Ishikawa (cell line): Measurements from ENCODE around the gene CLIC3.
A peak's percentile ranks its signal among the peaks of the same experiment; 100 is the strongest.

Source experiments
- CEBPB ChIP-seq: IDR thresholded peaks from 2 replicates; pipeline ENCODE4 v1.6.1; 2012
- CREB1 ChIP-seq: IDR thresholded peaks from 2 replicates; pipeline ENCODE4 v1.6.1; 2012; ENCODE audit warnings: low read depth
- EGR1 ChIP-seq: IDR thresholded peaks from 2 replicates; pipeline ENCODE4 v1.6.1; 2012
- EP300 ChIP-seq: IDR thresholded peaks from 2 replicates; pipeline ENCODE4 v1.6.1; 2012; ENCODE audit warnings: borderline replicate concordance
- FOXM1 ChIP-seq: IDR thresholded peaks from 2 replicates; pipeline ENCODE4 v1.6.1; 2012; ENCODE audit warnings: low read depth, borderline replicate concordance
- MAX ChIP-seq: IDR thresholded peaks from 2 replicates; pipeline ENCODE4 v1.6.1; 2012
- NFIC ChIP-seq: IDR thresholded peaks from 2 replicates; pipeline ENCODE4 v1.6.1; 2012
- RAD21 ChIP-seq: IDR thresholded peaks from 2 replicates; pipeline ENCODE4 v1.6.1; 2012; ENCODE audit warnings: low read depth
- REST ChIP-seq: IDR thresholded peaks from 2 replicates; pipeline ENCODE4 v1.6.1; 2012; ENCODE audit warnings: low read depth, mild to moderate bottlenecking
- TAF1 ChIP-seq: IDR thresholded peaks from 2 replicates; pipeline ENCODE4 v1.6.1; 2012; ENCODE audit warnings: low read depth, mild to moderate bottlenecking
- TCF12 ChIP-seq: IDR thresholded peaks from 2 replicates; pipeline ENCODE4 v1.6.1; 2012; ENCODE audit warnings: low read depth
- TEAD4 ChIP-seq: IDR thresholded peaks from 2 replicates; pipeline ENCODE4 v1.6.1; 2012
- YY1 ChIP-seq: IDR thresholded peaks from 2 replicates; pipeline ENCODE4 v1.6.1; 2012; ENCODE audit warnings: low read depth
- ZBTB7A ChIP-seq: IDR thresholded peaks from 2 replicates; pipeline ENCODE4 v1.6.1; 2012; ENCODE audit warnings: low read depth
- TF ChIP-seq, protein P1 (sequence below): IDR thresholded peaks from 2 replicates; pipeline ENCODE4 v1.6.1; 2012

Gene CLIC3

DNA sequence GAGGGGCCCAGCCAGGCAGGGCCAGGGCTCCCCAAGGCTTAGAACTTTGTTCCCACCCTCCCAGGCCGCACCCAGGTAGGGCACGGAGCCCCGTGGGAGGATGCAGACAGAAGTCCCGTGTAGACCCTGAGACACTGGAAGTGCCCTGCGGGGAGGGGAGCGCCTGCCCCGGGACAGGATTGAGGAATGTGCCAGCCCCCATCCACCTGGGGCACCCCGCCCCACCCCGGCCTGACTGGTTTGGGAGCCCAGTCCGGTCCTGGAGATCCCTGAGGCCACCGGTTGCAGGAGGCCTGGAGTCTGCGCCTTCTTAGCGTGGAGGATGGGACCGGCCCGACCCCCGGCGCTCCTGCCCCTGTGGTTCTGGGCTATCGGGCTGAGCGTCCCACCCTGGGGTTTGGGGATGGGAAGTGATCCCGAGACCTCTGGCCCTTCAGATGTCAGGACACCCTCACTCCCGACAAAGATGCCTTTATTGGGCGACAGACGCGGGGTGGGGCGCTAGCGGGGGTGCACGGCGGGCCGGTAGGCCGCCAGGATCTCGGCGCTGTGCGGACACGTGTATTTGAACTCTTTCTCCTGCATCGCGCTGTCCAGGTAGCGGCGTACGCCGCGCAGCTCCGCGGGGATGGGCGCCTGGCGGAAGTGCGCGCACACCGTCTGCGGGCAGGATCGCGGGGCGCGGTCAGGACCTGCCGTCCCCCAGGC, 2.0 kb downstream of the CLIC3 start:
- TF ChIP-seq EGR1: no peak
- TF ChIP-seq RAD21: no peak
- TF ChIP-seq CEBPB: no peak
- no peak for TF ChIP-seq YY1
- no peak for TF ChIP-seq TCF12
- TF ChIP-seq TAF1: no peak
- TF ChIP-seq, protein P1, sequence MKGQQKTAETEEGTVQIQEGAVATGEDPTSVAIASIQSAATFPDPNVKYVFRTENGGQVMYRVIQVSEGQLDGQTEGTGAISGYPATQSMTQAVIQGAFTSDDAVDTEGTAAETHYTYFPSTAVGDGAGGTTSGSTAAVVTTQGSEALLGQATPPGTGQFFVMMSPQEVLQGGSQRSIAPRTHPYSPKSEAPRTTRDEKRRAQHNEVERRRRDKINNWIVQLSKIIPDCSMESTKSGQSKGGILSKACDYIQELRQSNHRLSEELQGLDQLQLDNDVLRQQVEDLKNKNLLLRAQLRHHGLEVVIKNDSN: no peak
- TF ChIP-seq MAX: no peak
- no peak for TF ChIP-seq TEAD4
- TF ChIP-seq REST: no peak
- no peak for TF ChIP-seq ZBTB7A
- TF ChIP-seq CREB1: no peak
- TF ChIP-seq FOXM1: no peak
- TF ChIP-seq NFIC: no peak
- no peak for TF ChIP-seq EP300

DNA sequence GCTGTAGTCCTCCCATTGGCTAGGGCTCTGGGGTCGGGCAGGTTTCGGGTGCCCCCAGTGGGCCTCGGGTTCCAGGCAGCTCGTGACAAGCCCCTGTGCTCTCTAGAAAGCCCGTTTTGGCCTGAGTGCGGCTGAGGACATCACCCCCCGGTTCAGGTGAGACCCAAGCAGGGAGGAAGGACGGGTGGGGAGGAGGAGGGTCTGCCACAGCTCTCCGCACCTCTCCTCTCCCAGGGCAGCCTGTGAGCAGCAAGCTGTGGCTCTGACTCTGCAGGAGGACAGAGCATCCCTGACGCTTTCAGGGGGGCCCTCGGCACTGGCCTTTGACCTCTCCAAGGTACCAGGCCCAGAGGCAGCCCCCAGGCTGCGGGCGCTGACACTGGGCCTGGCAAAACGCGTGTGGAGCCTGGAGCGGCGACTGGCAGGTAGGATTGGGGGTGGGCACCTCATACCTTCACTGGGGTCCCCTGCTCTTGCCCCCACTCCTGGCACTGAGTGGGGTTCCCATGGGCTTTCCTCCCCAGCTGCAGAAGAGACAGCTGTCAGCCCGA, 3.5 kb downstream of the CLIC3 start:
- TF ChIP-seq TEAD4: no peak
- no peak for TF ChIP-seq TCF12
- TF ChIP-seq NFIC: no peak
- TF ChIP-seq RAD21: no peak
- TF ChIP-seq CREB1: no peak
- TF ChIP-seq ZBTB7A: no peak; the same call in 1 of the 2 replicates
- no peak for TF ChIP-seq EGR1
- no peak for TF ChIP-seq REST
- TF ChIP-seq TAF1: no peak
- no peak for TF ChIP-seq EP300
- TF ChIP-seq, protein P1: no peak
- TF ChIP-seq MAX: no peak
- no peak for TF ChIP-seq YY1

- no peak for TF ChIP-seq EGR1
- TF ChIP-seq EP300: no peak; the same call in 1 of the 2 replicates
- TF ChIP-seq TAF1: peak; percentile 8; the same call in 1 of the 2 replicates
- no peak for TF ChIP-seq REST
- no peak for TF ChIP-seq NFIC
- no peak for TF ChIP-seq CREB1
- TF ChIP-seq, protein P1: no peak
- TF ChIP-seq RAD21: no peak
- no peak for TF ChIP-seq TEAD4
- no peak for TF ChIP-seq FOXM1
- peak; percentile 77 for TF ChIP-seq YY1
- TF ChIP-seq CEBPB: no peak
- peak; percentile 91 for TF ChIP-seq MAX
- TF ChIP-seq TCF12: no peak; the same call in 1 of the 2 replicates
- no peak; the same call in 1 of the 2 replicates for TF ChIP-seq ZBTB7A
Measured at GRCh38 chr9:136991993-136992818, 4.2 kb downstream of the CLIC3 start, which contains the start of gene PAXX. TSS of gene PAXX (plus strand) at chr9:136992422. CDS start at chr9:136992444, 22 bp downstream.
